ENCODE data around the gene RNF133. TPM values are rescaled to one million over a fixed set of nuclear protein-coding genes. Genes with fewer than 3 reads are reported as not detected.
"Not testable (repeated sequence)": the region's sequence is repeated elsewhere in the genome, so short reads cannot be mapped to it uniquely, and the experiment has no call there.

RNF133 gene
- total RNA-seq, 1 donor from 2014 or later: 0.25 TPM

DNA sequence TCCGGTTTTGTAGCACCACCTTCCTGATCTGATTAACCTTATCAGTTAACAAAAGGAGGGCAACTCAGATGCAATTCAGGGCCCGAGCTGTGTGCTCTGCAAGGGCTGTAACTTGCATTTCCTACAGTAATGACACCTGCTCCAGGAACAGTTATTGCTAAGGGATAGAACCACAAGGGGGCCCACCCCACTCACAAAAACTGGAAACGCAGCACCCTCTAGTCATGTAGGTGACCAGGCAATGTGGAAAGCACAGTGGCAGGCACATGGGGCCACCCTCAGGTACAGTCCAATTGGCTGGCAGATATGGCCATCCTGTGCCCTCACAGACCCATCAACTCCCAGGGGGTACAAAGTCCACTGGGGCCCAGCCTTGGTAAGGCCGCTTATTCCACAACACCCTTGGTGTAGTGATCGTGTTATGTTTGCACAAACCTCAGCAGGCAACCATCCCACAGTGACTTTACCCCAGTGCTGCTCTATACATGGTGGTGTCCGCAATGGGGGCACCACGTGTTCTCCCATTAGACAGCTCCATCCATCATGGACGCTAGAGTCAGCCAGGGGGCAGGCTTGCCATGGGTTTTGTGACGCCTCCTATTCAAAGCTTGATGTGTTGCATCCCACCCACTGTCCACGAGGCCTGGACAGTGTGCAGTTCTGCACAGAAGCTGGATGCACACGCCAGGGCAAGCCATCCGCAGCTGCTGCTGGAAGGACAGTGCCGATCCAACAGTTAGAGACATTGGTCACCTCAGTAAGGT is 9.4 kb downstream of the RNF133 start:
- TF ChIP-seq, protein P1, sequence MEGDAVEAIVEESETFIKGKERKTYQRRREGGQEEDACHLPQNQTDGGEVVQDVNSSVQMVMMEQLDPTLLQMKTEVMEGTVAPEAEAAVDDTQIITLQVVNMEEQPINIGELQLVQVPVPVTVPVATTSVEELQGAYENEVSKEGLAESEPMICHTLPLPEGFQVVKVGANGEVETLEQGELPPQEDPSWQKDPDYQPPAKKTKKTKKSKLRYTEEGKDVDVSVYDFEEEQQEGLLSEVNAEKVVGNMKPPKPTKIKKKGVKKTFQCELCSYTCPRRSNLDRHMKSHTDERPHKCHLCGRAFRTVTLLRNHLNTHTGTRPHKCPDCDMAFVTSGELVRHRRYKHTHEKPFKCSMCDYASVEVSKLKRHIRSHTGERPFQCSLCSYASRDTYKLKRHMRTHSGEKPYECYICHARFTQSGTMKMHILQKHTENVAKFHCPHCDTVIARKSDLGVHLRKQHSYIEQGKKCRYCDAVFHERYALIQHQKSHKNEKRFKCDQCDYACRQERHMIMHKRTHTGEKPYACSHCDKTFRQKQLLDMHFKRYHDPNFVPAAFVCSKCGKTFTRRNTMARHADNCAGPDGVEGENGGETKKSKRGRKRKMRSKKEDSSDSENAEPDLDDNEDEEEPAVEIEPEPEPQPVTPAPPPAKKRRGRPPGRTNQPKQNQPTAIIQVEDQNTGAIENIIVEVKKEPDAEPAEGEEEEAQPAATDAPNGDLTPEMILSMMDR (IDR thresholded peaks at IDR 0.05; ENCODE audit: unreplicated experiment): no peak
- H3K36me3 Mint-ChIP-seq: no peaks in the 10 kb centered on the region
- H3K9me3 Mint-ChIP-seq: peaks cover 6% of the 10 kb centered on the region
- DNase-seq (ENCODE audit: low spot score in 2 of 2, unreplicated experiment in 2 of 2): no peak
- H3K4me3 Mint-ChIP-seq: no peak overlapping the region
- H3K4me1 Mint-ChIP-seq: no peaks in the 10 kb centered on the region
- H3K27ac Mint-ChIP-seq: no peak overlapping the region
- H3K27me3 Mint-ChIP-seq (ENCODE audit: low read depth): peaks cover 3% of the 10 kb centered on the region

DNA sequence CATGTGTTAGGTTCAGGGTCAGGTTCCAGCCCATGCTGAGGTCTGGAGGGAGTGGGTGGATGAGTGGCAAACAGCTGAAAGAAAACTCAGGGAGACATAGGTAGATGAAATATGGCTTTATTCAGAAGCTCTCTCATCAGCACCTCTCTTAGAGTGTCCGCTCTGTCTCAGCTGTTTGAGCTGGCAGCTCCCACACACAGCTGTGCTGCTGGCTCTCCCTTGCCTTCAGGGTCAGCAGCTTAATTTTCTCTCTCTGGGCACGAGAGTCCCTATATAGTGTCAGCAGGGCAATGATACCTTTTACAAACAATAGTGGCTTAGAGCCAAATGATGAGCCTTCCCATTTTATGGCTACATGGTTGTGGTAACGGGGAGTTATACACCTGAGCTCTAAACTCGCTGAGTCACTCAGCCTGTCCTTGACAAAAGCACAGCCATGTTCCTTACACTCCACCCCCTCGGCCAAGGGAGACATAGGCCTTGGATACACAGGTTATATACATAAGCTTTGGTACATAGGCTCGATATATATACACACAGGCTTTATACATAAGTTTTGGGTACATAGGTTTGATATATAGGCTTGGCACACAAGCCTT is 10.4 kb downstream of the RNF133 start:
- no peak overlapping the region for H3K27ac Mint-ChIP-seq
- TF ChIP-seq, protein P1 (IDR thresholded peaks at IDR 0.05; ENCODE audit: unreplicated experiment): no peak

DNA sequence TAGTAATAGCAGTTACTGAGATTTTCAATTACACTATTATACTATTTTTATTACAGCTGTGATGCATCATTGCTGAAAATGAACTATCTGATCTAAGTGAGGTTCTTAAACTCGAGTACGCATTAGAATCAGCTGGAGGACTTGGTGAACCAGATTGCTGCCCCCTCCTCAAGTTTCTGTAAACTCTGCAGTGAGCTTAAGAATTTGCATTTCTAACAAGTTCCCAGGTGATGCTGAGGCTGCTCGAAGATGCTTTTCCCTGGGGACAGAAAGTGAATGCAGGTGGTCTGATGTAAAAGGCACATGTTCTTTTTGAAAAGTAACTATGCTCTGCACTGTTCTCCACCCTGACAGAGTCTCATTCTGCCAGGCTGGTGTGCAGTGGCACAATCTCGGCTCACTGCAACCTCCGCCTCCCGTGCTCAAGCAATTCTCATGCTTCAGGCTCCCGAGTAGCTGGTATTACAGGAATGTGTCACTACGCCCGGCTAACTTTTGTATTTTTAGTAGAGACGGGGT is 12.5 kb downstream of the RNF133 start:
- H3K4me3 Mint-ChIP-seq: no peak overlapping the region
- DNase-seq (ENCODE audit: low spot score in 2 of 2, unreplicated experiment in 2 of 2): no peak
- TF ChIP-seq, protein P1 (IDR thresholded peaks at IDR 0.05; ENCODE audit: unreplicated experiment): no peak
- H3K9me3 Mint-ChIP-seq: no peaks in the 10 kb centered on the region
- no peaks in the 10 kb centered on the region for H3K4me1 Mint-ChIP-seq
- H3K27ac Mint-ChIP-seq: no peak overlapping the region
- no peaks in the 10 kb centered on the region for H3K36me3 Mint-ChIP-seq
- H3K27me3 Mint-ChIP-seq (ENCODE audit: low read depth): peaks cover 3% of the 10 kb centered on the region

More for the DNA sequence above, 10.4 kb downstream of the RNF133 start:
- H3K4me1 Mint-ChIP-seq: no peaks in the 10 kb centered on the region
- peaks cover 6% of the 10 kb centered on the region for H3K9me3 Mint-ChIP-seq
- no peak overlapping the region for H3K4me3 Mint-ChIP-seq
- DNase-seq (ENCODE audit: low spot score in 2 of 2, unreplicated experiment in 2 of 2): no peak
- H3K36me3 Mint-ChIP-seq: no peaks in the 10 kb centered on the region
- H3K27me3 Mint-ChIP-seq (ENCODE audit: low read depth): peaks cover 3% of the 10 kb centered on the region

DNA sequence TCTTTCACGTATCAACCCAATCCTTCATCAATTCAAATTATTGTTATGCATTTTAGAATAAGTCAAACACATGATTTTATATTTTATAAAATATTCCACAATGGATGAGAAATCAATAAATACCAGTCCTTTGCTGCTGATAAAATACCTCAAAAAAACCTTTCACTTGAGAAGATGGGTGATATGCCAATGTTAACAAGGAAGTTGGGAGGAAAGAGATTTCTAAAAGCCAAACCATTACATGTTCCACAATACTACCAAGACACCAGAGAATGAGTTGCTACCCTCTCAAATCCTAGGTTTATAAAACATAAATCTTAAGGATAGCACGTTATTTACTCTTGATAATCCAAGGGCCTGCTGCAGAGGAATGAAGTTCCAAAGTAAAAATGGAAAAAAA is 14.4 kb downstream of the RNF133 start:
- DNase-seq (ENCODE audit: low spot score in 2 of 2, unreplicated experiment in 2 of 2): no peak
- Mint-ChIP-seq H3K4me1 (peaks cover 1% of the 10 kb centered on the region), H3K27ac (no peak overlapping the region), H3K4me3 (no peak overlapping the region), H3K36me3 (peaks cover 1% of the 10 kb centered on the region), H3K9me3 (peaks cover 2% of the 10 kb centered on the region), H3K27me3 (ENCODE audit: low read depth) (peaks cover 3% of the 10 kb centered on the region)
- TF ChIP-seq, protein P1 (IDR thresholded peaks at IDR 0.05; ENCODE audit: unreplicated experiment): no peak

DNA sequence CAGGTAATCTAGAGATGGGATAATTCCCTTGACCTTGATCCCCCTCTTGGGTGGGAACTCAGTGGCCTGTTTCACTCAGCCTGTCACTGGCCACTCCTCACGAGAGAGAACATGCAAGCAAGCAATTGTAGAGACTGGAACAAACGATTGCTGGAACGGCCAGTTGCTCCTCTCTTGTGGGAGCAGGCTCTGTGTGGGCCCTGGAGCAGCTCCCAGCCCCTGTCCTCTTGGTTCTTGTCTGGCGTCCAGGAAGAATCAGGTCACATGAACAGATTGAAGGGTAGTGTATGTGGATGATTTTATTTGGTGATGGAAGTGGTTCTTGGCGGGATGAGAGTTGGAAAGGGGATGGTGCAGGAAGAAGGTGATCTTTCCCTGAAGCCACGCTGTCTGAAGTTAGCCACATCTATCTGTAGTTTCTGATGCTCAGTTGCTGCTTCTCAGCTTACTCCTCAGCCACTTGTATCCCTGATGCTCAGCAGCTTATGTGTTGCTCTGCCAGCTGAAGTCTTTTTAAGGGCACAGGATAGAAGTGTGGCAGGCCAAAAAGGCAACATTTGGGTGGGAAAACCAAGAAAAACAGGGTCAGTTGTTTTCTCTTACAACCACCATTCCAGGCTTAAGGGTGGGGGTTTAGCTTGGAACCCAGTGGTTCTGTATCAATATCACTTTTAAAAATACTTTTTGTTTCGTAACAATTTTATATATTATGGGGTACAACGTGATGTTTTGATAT is 15.9 kb downstream of the RNF133 start:
- no peak overlapping the region for H3K4me3 Mint-ChIP-seq
- H3K27ac Mint-ChIP-seq: no peak overlapping the region
- H3K36me3 Mint-ChIP-seq: peaks cover 13% of the 10 kb centered on the region
- H3K4me1 Mint-ChIP-seq: peaks cover 5% of the 10 kb centered on the region
- no peak for DNase-seq (ENCODE audit: low spot score in 2 of 2, unreplicated experiment in 2 of 2)
- H3K27me3 Mint-ChIP-seq (ENCODE audit: low read depth): peaks cover 3% of the 10 kb centered on the region
- TF ChIP-seq, protein P1 (IDR thresholded peaks at IDR 0.05; ENCODE audit: unreplicated experiment): no peak
- H3K9me3 Mint-ChIP-seq: peaks cover 16% of the 10 kb centered on the region

DNA sequence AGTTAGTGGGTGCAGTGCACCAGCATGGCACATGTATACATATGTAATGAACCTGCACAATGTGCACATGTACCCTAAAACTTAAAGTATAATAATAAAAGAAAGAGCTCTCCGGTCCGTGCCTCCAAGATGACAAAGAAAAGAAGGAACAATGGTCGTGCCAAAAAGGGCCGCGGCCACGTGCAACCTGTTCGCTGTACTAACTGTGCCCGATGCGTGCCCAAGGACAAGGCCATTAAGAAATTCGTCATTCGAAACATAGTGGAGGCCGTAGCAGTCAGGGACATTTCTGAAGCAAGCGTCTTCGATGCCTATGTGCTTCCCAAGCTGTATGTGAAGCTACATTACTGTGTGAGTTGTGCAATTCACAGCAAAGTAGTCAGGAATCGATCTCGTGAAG is 17.7 kb downstream of the RNF133 start:
- peaks cover 13% of the 10 kb centered on the region for H3K36me3 Mint-ChIP-seq
- not testable (repeated sequence) for H3K4me1 Mint-ChIP-seq; H3K4me3 Mint-ChIP-seq; H3K27me3 Mint-ChIP-seq (ENCODE audit: low read depth); H3K27ac Mint-ChIP-seq; DNase-seq (ENCODE audit: low spot score in 2 of 2, unreplicated experiment in 2 of 2)
- peaks cover 28% of the 10 kb centered on the region for H3K9me3 Mint-ChIP-seq

Data from mesothelial cell of epicardium (in vitro differentiated cells).